Measurements from ENCODE around the gene AMN.

Gene AMN

GRCh38 chr14:102899516-102899900 is 23.0 kb upstream of the AMN start:
- DNase-seq (ENCODE audit: low read depth): no peak

- no peak for DNase-seq (ENCODE audit: low read depth)
Observed at GRCh38 chr14:102900631-102901571, 21.6 kb upstream of the AMN start.

- DNase-seq (ENCODE audit: low read depth): no peak
Observed at GRCh38 chr14:102901633-102902032, 20.8 kb upstream of the AMN start.

- no peak for DNase-seq (ENCODE audit: low read depth)
Observed at GRCh38 chr14:102902086-102902485, 20.4 kb upstream of the AMN start.

GRCh38 chr14:102902523-102903247 is 19.8 kb upstream of the AMN start:
- no peak for DNase-seq (ENCODE audit: low read depth)

- DNase-seq (ENCODE audit: low read depth): no peak
Observed at GRCh38 chr14:102903248-102903888, 19.1 kb upstream of the AMN start.

GRCh38 chr14:102903889-102904512 is 18.5 kb upstream of the AMN start:
- DNase-seq (ENCODE audit: low read depth): no peak

GRCh38 chr14:102905116-102906108 is 17.1 kb upstream of the AMN start:
- DNase-seq (ENCODE audit: low read depth): no peak

GRCh38 chr14:102906616-102907302 is 15.7 kb upstream of the AMN start:
- no peak for DNase-seq (ENCODE audit: low read depth)

GRCh38 chr14:102907303-102907844 is 15.1 kb upstream of the AMN start:
- no peak for DNase-seq (ENCODE audit: low read depth)

- DNase-seq (ENCODE audit: low read depth): no peak
Observed at GRCh38 chr14:102907980-102908730, 14.3 kb upstream of the AMN start.

- DNase-seq (ENCODE audit: low read depth): no peak
Observed at GRCh38 chr14:102908766-102909455, 13.6 kb upstream of the AMN start.

GRCh38 chr14:102909462-102909861 is 13.0 kb upstream of the AMN start:
- no peak for DNase-seq (ENCODE audit: low read depth)

GRCh38 chr14:102909911-102910310 is 12.6 kb upstream of the AMN start:
- DNase-seq (ENCODE audit: low read depth): no peak

GRCh38 chr14:102910442-102910841 is 12.0 kb upstream of the AMN start:
- no peak for DNase-seq (ENCODE audit: low read depth)

GRCh38 chr14:102911541-102911951 is 10.9 kb upstream of the AMN start:
- no peak for DNase-seq (ENCODE audit: low read depth)

GRCh38 chr14:102911991-102912761 is 10.3 kb upstream of the AMN start:
- DNase-seq (ENCODE audit: low read depth): no peak

Data from stimulated activated CD8-positive, alpha-beta memory T cell treated with anti-CD3 and anti-CD28 coated beads, Interleukin-4, amount 100 ng/mL, for 24 hours (primary cell).